H1 (cell line): Measurements from ENCODE around the gene SPPL2B. TPM values are rescaled to one million over a fixed set of nuclear protein-coding genes. Genes with fewer than 3 reads are reported as not detected.

Experiments
- BRCA1 ChIP-seq: IDR thresholded peaks from 2 replicates; pipeline ENCODE4 v1.6.1; 2012; ENCODE audit warnings: low read depth, low read length, improper control_type of control experiment
- CBX5 ChIP-seq: fragments of 300-800, 300-1000 bp; sonication (generic); IDR thresholded peaks from 2 replicates; pipeline ENCODE4 v1.7.1; 2016; ENCODE audit warnings: antibody characterized with exemption, low read length, low read depth
- CHD1 ChIP-seq: IDR thresholded peaks from 2 replicates; pipeline ENCODE4 v1.6.1; 2012; ENCODE audit warnings: low read depth, low read length, improper control_type of control experiment
- CTCF ChIP-seq, 3 experiments: IDR thresholded peaks; 1 replicate in 2 of 3; 2 replicates in 1 of 3; pipeline versions ENCODE4 v1.5.1 to v1.6.1; 2011; ENCODE audit warnings: low read length in 3 of 3, mild to moderate bottlenecking in 3 of 3, inconsistent platforms in 2 of 3, low read depth in 1 of 3, moderate library complexity in 1 of 3; ENCODE audit not compliant: insufficient read depth in 1 of 3; ENCODE audit errors: control extremely low read depth in 1 of 3
- E2F6 ChIP-seq: IDR thresholded peaks from 2 replicates; pipeline ENCODE4 v1.6.1; 2012; ENCODE audit warnings: inconsistent platforms
- GABPA ChIP-seq: IDR thresholded peaks from 2 replicates; pipeline ENCODE4 v1.6.1; 2011; ENCODE audit warnings: mild to moderate bottlenecking, low read length, moderate library complexity, borderline replicate concordance; ENCODE audit not compliant: insufficient read depth
- GTF2F1 ChIP-seq: IDR thresholded peaks from 2 replicates; pipeline ENCODE4 v1.6.1; 2012; ENCODE audit warnings: low read depth, low read length, improper control_type of control experiment, borderline replicate concordance
- SAP30 ChIP-seq: fragments of 300-600 bp; sonication (generic); IDR thresholded peaks from 2 replicates; pipeline ENCODE4 v1.7.1; 2012; ENCODE audit warnings: low read length, moderate library complexity, mild to moderate bottlenecking, inconsistent platforms; ENCODE audit not compliant: insufficient read depth, insufficient replicate concordance
- TBP ChIP-seq: IDR thresholded peaks from 2 replicates; pipeline ENCODE4 v1.6.1; 2011; ENCODE audit warnings: low read depth, low read length, improper control_type of control experiment
- polyA plus RNA-seq, 7 experiments: library from polyadenylated mRNA; depleted of rRNA in 3 of 7; stranded (reverse) in 5 of 7; unstranded in 2 of 7; fragments of >200 nt in 5 of 7; fragments of 200-250 nt in 2 of 7; gene quantifications; 1 replicate in 5 of 7; 2 replicates in 1 of 7; 4 replicates in 1 of 7; pipeline versions ENCODE4 v1.2.1 to v1.2.3, GENCODE V29; 2011 to 2013; ENCODE audit warnings: missing spikeins in 2 of 7, mixed read lengths in 2 of 7
- total RNA-seq: library from RNA; stranded (reverse); fragmentation: NEBNext Ultra II Directional; extraction: Animal tissue kit (Norgen Biotek cat#: 25700); gene quantifications from 2 replicates; pipeline ENCODE4 v1.2.1, GENCODE V29; 2021

Gene SPPL2B
- total and polyA plus RNA-seq, 2 of the 8 experiments (the other 6 are each of a cell fraction or from before 2014, with no cell fraction given) = 34.8 to 55.7 TPM

- TF ChIP-seq CTCF (IDR thresholded peaks at IDR 0.05; ENCODE audit: control extremely low read depth in 1 of 3, insufficient read depth in 1 of 3, low read depth in 1 of 3, low read length in 3 of 3) = no peak
- no peak for TF ChIP-seq TBP
- no peak for TF ChIP-seq CBX5
- TF ChIP-seq CHD1 = no peak
- TF ChIP-seq GTF2F1 = no peak
- TF ChIP-seq E2F6 = no peak
- TF ChIP-seq GABPA = peak; percentile 63; the same call in 1 of the 2 replicates
- TF ChIP-seq SAP30 = no peak
- TF ChIP-seq BRCA1 = no peak
These were observed 46.2 kb upstream of the SPPL2B start, which contains the start of gene PEAK3 (continued) for GRCh38 chr19:2282062-2282861.
